Measurements from ENCODE around the gene ACOT9.
"Not testable (repeated sequence)": the region's sequence is repeated elsewhere in the genome, so short reads cannot be mapped to it uniquely, and the experiment has no call there.

Gene ACOT9

DNA sequence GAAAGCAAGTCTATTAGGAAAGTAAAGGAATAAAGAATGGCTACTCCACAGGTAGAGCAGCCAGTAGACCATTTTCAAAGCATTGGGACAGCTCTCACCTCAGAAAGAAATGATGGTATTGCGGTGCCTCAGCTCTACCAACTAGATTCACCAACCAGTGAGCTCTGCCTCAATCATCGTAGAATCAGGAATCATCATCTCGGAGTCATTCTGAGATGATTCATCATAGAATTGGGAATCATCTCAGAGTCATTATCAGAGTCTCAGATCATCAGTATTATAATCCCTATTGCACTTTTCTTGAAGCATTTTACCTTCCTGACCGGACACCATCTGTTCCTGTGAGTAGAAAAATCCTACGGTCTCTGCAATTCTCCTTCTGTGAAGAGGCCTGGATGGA is 22.4 kb upstream of the ACOT9 start:
- no peak for DNase-seq

DNA sequence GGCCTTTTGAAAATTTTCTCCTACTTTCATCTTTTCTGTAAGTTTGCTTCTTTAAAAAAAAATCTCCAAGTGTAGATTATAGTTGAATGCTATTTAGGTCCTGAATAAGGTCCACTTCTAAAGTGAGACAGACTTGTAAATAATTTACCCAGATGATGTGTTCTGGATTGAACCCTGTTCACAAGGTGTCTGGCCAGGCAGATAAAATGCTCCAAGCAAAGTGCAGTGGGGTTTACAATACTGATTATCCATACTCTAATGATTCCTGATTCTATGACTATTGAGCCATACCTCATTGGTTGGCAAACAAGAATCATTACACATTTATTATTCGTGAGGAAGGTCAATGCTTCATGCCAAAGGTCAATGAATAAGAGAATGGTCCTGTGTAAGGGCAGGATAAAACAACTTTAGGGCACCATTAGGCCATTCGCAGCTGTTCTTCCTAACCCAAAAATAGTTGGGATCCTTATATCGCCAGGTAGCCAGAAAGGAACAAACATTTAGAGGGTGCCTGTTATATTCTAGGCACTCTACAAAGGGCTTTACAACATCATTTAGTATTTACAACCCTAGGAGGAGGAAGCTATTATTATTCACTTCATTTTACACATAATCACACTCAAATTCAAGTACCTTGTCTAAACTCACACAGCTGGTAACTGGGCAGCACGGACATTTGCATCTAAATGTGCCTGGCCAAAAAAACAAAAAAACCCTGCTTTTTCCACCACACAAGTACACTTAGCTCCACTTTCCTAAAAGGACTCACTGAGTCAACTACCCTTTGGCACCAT is 21.3 kb upstream of the ACOT9 start:
- DNase-seq: no peak

DNA sequence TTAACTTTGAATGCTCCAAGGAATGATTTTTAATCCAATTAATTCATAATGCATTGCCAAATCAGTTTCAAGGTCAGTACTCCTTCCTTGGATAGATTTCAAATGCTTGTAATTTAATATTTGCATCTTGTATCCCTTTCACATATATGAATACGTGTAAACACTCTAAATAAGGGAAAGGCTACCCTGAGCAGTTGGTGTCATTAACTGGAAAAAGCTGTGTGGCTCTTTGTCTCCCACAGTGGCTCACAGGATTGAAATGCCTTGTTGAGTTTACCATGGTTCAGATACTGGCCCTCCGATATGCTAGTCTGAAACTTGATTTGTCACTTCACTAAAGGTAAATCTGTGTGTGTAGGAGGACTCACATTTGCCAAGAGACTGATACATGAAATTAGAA is 16.7 kb upstream of the ACOT9 start:
- DNase-seq: no peak

DNA sequence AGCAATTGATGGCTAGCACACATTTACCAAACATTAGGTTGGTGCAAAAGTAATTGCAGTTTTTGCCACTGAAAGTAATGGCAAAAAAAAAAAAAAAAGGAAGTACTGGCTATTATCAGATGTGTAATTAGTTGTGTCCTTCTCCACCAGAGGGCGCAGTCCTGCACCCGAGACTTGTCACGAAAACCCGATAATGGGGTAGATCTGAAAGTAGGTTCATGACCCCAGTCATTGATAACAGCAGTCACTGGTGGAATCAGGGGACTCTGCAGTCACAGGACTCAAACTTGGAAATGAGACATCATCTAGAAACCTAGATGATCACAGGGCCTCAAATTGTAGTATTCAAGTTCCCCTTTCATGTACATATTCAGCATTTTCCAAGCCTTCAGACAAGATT is 13.1 kb upstream of the ACOT9 start:
- DNase-seq: peak; percentile 38

DNA sequence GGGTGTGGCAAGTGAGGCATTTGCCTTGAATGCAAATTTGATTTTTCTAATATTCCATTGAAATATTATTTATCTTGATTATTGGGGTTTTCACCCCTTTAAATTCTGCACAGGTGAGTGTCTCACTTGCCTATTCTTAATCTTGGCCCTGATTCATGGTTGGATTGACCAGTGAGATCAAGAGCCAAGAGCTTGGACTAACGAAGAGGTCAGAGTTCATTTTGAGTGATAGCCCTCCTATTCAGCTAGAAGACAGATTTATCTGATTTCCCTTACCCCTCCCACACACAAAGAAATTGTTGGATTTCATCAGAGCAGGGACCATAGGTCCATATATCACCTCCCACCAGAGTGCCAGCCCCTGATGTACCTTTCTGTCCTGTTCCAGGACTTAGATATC is 11.6 kb upstream of the ACOT9 start:
- no peak for DNase-seq

DNA sequence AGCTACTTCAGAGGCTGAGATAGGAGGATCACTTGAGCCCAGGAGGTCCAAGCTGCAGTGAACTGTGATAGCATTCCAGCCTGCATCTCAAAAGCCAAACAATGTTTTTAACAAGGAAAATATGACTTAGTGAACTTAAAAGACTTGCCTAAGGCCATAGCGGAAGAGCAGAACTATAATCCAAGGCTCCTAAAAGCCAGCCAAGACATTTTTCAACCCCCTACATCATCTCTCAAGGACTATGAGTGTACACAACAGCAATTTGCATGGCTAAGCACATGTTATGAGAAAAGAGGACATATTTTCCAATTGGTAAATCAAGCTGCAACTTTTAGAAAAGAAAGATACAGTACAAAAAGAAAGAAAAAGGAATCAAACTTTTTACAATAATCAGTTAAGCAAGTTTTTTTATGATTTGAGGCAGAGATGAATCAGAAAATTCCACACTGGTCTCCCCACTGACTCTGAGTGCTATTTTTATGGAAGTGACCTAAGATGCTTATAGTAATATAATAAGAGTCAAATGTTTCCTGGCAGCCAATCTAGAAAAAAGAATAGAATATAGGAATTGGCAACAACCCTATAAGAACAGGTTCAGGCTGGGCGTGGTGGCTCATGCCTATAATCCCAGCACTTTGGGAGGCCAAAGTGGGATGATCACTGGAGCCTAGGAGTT is 9.8 kb upstream of the ACOT9 start:
- DNase-seq: no peak

DNA sequence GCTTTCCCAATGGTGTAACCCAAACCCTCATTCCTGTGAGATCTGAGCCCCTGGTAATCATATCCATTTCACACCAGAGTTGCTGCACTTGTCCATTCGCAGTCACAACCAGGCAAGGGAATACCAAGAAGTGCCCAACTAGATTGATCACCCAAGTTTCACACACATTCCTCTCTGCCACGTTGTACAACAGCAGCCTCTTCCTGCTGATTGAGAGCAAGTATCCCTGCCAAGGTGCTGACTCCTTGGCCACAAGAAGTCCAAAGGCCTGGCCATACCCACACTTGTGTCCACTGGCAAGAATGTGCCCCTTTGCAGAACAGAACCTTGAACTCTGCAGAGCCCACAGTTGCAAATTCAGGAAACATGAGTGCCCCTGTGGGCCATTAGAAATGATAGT is 6.5 kb upstream of the ACOT9 start:
- no peak for DNase-seq

DNA sequence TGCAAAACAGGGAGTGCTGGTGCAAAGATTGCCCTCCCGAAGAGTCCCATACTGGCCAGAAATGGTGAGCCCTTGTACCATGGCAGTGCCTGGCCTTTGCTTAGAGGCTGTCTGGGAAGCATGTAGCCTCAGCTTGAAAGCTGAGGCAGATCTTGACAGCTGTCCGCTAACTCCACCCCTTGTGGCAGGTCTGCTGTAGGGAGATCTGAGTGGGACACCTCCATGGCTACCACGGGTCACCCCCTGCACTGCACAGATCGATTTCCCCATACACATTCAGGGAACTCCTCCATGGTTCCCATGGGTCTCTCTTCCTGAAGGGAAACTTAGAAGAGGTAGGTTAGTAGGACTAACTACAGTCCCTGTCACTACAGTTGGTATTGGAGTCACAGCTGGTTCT is 6.1 kb upstream of the ACOT9 start:
- DNase-seq: no peak

DNA sequence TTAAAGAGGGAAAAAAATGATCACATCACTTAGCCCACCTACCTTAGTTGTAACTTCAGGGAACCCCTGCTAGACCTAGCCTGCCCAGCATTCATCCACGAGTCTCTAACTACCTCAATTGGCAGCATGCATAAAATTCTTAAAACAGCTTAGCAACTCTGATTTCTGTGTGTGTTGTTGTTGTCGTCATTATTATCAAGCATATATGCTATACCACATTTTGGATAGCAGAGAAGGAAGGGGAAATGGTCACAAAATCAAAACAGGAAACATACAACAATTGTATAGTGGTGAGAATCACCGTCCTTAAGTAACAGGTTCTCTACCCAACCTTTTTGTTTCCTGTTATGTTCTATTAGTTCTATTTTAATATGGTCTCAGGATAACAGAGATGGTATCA is 2.7 kb upstream of the ACOT9 start:
- no peak for DNase-seq

DNA sequence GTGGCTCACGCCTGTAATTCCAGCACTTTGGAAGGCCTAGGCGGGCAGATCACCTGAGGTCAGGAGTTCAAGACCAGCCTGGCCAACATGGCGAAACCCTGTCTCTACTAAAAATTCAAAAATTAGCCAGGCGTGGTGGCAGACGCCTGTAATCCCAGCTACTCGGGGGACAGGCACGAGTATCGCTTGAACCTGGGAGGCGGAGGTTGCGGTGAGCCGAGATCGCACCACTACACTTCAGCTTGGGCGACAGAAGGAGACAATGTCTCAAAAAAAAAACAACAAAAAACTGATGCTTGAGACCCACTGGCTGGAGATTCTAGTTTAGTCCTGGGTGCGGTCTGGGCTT is 521 bp upstream of the ACOT9 start:
- not testable (repeated sequence) for DNase-seq

DNA sequence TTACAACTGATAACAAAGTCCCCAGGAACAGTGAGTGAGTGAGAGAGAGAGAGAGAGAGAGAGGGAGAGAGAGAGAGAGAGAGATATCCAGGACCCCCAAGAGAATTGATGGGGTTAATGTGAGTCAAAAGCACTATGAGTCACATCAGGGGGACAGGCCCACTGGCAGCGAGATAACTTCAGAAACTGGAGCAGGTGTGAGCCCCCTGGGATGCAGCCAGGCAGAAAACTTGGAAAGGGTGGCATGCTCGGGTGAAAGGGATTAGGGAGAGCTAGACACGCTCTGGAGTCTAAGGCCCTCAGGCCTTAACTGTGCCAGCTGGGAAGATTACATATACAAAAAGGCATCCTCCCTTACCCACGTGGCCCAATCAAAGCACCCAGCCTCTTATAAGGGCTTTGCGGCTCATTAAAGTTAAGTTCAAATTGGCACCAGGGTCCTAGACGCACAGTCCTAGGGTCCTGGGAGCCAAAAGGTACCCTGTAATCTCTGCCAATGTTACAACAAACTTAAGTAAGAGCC is 841 bp downstream of the ACOT9 start:
- DNase-seq: no peak

DNA sequence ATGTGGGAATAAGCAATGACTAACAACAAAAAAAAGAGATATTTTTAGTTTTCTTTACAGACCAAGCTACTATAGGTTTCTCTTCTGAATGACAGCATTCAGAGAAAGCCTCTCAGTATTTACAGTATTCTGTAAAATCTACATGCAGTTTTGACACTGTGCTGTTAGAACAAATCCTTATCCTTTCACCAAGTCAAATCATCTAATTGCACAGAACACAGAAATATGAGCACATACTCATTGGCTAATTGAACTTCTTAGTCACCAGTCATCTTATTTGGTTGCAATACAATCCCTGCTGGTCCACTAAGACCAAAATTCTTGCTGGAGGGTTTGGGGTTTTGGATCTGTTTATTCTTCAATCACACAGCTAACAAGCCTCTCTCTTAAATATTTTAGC is 5.7 kb downstream of the ACOT9 start:
- no peak for DNase-seq

DNA sequence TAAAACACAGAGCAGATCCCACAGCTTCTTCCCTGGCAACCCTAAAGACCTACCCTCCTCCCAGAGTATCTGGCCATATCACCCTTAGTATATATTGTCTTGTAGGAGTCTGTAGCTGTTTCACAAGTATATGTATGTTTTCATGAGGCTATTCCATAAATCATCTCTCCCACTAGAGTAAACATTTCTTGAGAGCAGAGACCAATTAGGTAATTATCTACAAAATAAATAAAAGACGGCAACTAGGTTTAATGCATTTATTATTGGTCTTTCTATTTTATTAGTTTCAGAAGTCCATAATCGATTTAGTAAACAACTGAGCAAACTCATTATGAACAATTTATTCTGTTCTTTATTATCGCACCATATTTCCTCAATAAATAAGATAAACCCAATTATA is 7.0 kb downstream of the ACOT9 start:
- DNase-seq: no peak

DNA sequence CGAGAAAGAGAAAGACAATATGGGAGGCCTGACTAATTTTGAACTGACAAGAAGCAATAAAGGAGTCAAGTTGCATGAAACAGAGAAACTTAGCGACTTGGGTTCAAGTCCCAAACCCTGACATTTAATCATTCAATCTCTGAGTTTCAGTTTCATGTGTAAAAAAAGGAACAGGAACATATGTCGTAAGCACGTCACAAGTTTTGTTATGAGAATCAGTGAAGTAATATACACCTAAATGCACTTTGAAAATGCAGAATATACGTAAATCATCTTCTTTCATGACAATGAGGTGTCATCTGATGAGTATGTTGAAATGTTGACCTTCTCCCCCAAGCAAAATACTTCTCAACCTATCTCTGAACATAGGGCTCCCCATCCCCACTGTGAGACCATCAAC is 10.4 kb downstream of the ACOT9 start:
- DNase-seq: no peak

DNA sequence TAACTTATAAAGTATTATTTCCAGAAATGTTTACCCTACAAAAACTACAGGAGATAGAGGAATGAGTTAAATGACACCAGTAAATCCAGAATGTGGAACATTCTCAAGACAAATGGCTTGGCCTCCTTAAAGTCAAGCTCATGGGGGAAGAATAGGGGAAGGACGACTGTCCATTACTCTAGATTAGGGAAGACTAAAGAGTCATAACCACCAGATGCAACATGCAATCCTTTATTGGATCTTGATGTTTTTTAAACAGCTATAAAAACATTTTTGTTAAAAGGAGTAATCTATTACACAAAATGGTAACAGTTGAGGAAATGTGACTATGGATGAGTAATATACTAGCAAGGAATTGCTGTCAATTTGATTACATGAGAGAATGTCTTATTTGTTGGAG is 11.1 kb downstream of the ACOT9 start:
- DNase-seq: no peak

DNA sequence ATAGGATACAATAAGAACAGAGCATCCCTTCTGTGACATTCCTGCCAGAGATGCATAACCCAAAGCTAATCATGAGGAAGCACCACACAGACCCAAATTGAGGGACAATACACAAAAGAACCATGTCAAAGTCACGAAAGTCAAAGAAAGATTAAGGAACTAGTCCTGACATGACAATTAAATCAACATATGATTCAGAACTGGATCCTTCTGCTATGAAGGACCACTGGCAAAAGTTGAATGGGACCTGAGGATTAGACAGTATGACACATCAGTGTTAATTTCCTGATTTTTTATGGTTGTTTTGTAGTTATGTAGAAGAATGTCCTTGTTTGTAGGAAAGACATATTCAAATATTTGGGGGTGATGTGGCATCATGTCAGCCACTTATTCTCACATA is 13.9 kb downstream of the ACOT9 start:
- no peak for DNase-seq

DNA sequence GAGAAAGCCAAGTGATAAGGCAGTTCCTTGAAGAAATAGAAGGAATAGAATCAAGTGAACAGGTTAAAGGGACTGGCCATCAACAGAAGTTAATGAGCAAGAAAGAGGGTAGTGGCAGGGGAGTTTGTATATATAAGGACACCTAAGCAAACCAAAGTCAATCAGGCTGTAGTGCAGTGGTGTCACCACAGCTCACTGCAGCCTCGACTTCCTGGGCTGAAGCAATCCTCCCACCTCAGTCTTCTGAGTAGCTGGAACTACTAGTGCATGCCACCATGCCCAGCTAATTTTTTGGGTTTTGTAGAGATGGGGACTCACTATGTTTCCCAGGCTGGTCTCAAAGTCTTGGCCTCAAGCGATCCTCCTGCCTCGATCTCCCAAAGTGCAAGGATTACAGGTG is 15.9 kb downstream of the ACOT9 start:
- DNase-seq: no peak

DNA sequence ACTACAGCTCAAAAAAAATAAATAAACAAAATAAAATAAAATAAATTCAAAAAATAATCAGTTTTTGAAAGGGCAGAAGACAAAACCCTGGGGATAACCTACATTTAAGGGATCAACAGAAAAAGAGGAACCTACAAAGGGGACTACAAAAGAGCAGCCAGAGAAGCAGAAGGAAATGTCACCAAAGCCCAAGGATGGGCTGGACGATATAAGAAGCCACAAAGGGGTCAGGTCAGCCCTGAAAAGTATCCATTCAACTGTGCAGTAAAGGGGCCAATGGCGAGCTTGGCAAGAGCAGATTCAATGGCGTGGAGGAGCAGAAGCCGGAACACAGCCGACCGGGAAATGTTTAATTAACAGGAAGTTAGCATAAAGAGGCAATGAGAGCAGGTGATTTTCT is 16.9 kb downstream of the ACOT9 start:
- no peak for DNase-seq

DNA sequence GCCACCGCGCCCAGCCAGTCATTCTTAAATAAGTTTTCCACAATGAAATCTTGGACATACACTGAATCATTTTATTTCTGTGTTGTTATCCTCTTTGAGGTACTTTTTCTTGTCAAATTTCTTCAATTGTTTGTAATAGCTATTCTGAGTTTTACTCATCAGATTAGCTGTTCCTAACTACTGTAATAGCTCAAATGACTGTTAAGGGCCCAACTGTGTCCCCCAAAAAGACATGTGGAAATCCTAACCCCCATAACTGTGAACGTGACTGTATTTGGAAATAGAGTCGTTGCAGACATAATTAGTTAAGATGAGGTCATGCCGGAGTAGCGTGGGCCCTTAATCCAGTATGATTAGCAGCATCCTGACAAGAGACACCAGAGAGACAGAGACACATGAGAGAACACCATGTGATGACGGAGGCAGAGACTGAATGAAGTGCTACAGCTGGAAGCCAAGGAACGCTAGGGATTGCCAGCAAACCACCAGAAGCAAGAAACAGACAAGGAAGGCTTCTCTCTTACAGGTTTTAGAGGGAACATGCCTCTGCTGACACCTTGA is 22.9 kb downstream of the ACOT9 start:
- DNase-seq: no peak

DNA sequence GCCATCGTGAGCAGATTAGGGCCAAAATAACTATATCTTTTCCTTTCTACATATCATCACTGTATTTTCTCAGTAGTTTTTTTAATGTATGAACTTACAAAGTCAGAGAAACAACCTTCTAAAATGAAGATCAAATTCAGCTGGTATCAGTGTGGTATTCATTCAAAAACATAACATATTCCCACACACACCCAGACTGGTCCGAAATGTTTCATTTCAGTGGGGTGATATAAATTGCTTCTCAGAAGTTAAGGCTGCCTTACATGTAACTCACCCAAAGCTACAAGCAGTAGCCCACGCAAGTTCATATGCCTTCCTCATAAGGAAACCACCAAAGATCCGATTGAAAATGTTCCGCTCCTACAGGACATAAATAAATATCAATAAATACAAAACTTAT is 37.8 kb downstream of the ACOT9 start:
- no peak for DNase-seq

DNA sequence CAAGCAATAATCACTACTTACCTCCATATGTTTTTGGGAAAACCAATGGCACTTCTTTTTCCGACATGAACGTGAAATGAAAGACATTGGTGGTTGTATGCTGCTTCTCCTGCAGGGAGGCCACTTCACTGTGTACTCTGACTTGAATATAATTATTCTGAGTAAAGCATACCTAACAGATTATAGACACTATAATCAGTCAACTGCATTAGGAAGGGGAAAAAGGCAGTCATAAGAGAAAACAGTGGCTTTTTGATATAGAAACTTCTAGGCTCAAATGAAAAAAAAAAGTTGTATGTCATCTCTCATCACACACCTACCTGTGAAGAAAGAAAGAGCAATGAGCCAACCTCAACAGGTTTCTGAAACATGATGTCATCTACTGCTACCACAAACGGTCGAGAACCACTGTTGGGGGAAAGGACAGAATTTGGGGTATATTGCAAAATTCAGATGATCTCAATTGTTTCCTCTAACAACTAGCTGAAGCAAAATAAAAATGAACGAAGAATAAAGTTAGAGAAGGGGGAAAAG is 38.3 kb downstream of the ACOT9 start:
- no peak for DNase-seq

DNA sequence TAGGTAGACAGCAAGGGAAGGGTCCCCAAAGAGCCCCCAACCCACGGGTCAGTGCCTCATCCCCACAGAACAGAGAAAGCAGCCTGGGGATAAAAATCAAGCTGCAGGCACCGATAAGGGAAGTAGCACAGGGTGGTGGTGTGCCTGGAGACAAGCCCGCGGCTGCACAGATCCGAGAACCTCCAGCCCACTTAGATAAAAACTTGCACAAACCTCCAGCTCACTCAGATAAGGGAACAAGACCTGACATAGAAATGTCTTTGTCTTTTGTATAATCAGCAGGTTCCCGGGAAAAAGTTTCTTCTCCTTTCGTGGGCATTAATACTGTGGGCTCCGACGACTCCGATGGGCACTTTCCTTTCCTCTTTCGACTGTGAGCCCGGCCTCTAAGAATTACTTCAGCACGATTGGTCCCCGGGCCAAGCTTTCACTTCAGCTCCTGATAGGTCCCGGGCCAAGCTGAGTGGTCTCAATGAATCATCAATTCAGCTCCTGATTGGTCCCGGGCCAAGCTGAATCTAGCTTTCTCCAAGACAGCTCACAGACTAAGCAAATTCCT is 43.4 kb downstream of the ACOT9 start:
- peak; percentile 19 for DNase-seq

DNA sequence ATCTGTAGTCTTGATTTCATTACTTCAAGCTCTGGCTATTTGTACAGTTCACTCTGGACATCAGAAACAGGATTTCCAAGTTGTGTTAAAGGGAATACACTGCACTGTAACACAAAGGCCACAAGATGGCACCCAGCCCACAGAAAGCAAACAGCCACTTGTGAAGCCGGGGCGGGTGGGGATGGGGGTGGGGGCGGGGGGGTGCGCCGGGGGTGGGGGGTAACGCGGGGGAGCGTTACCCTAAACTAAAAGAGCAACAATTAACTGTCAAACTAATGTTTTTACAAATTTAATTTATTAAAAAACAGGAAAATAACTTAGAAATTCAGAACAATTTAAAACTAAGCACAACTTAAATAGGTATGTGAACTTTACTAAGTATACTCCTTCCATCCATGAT is 48.5 kb downstream of the ACOT9 start:
- peak; percentile 20 for DNase-seq

DNA sequence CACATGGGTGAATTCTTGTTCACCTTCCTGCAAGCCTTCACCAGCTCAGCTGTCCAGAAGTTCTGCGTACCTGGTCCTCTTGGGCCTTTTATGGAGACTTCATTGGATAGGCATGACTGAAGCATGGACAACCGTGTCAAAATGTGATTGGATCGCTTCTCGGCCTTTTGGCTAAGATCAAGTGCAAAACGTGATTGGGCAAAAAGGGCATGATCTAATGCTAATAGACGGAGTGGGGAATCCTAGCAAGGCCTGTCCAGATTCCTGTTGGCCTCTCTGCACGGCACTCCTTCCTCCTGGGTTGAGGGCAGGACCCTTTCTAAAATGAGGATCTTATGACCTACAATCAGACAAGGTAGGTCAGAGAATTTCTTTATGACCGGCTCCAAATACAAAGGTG is 50.9 kb downstream of the ACOT9 start:
- DNase-seq: no peak
